ENCODE measurements around the gene GKN2. TPM values are rescaled to one million over a fixed set of nuclear protein-coding genes. Genes with fewer than 3 reads are reported as not detected.

Gene GKN2
- total and polyA plus RNA-seq, 3 experiments from 2014 or later, result not detected

- Mint-ChIP-seq H3K27me3 (peaks cover 16 to 38% of the 10 kb centered on the region in 2 donors), H3K36me3 (no peaks in the 10 kb centered on the region), H3K4me3 (no peak overlapping the region), H3K27ac (no peak overlapping the region), H3K4me1 (no peaks in the 10 kb centered on the region), H3K9me3 (peaks cover 0 to 3% (median 0%) of the 10 kb centered on the region in 5 donors)
- H3K9me3 ChIP-seq (ENCODE audit: low read length), result no peaks in the 10 kb centered on the region
- no peak overlapping the region for H3K27ac ChIP-seq (ENCODE audit: low read depth, low read length)
- ChIA-PET POLR2A (no interaction called here), CTCF (no interaction called here)
- no peak for DNase-seq
- no peaks in the 10 kb centered on the region for H3K4me1 ChIP-seq (ENCODE audit: insufficient read depth, low read length)
- no peaks in the 10 kb centered on the region for H3K36me3 ChIP-seq (ENCODE audit: insufficient read depth, low read length)
- H3K4me3 ChIP-seq (ENCODE audit: low read length), result no peak overlapping the region
- peaks cover 5% of the 10 kb centered on the region for H3K27me3 ChIP-seq (ENCODE audit: insufficient read depth, low read length, poor library complexity, severe bottlenecking)
These were observed 794 bp downstream of the GKN2 start for GRCh38 chr2:68951899-68952298.

GRCh38 chr2:68948710-68949109, 4.0 kb downstream of the GKN2 start:
- no peaks in the 10 kb centered on the region for H3K4me1 ChIP-seq (ENCODE audit: insufficient read depth, low read length)
- Mint-ChIP-seq H3K4me3 (no peak overlapping the region), H3K36me3 (no peaks in the 10 kb centered on the region), H3K9me3 (peaks cover 0 to 5% (median 0%) of the 10 kb centered on the region in 5 donors), H3K4me1 (peaks cover 0 to under 1% (median 0%) of the 10 kb centered on the region in 3 donors), H3K27ac (no peak overlapping the region), H3K27me3 (peaks cover 17 to 42% of the 10 kb centered on the region in 2 donors)
- POLR2A ChIA-PET, result no interaction called here
- H3K9me3 ChIP-seq (ENCODE audit: low read length), result no peaks in the 10 kb centered on the region
- no peak overlapping the region for H3K4me3 ChIP-seq (ENCODE audit: low read length)
- H3K36me3 ChIP-seq (ENCODE audit: insufficient read depth, low read length), result no peaks in the 10 kb centered on the region
- no peak for DNase-seq
- peaks cover 5% of the 10 kb centered on the region for H3K27me3 ChIP-seq (ENCODE audit: insufficient read depth, low read length, poor library complexity, severe bottlenecking)
- CTCF ChIA-PET, result interaction anchor here (1.4 kb wide), 1 partner anchor 11 kb away, joined by 3 read pairs; no protein-coding TSS in a partner anchor
- no peak overlapping the region for H3K27ac ChIP-seq (ENCODE audit: low read depth, low read length)

DNA sequence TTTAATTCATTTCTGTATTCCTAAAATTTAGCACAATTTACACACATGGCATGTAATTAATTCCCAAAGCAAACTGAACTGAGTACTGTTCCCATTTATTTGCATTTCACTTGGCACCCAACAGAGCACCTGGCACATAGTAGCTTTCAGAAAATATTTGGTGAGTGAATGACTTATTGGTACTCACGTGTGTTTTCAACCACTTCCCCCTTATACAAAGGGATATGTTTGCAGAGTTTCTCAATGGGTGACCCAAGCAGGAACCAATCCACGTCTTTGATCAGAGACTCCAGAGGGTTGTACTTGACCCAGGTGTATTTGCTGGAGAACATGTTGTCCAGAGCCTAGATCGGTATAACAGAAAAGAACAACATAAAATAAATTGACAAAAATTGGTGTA, 6.6 kb downstream of the GKN2 start:
- H3K4me3 ChIP-seq (ENCODE audit: low read length), result no peak overlapping the region
- no peak overlapping the region for H3K27ac Mint-ChIP-seq
- peaks cover 12% of the 10 kb centered on the region for H3K27me3 ChIP-seq (ENCODE audit: insufficient read depth, low read length, poor library complexity, severe bottlenecking)
- no peak overlapping the region for H3K27ac ChIP-seq (ENCODE audit: low read depth, low read length)
- no peaks in the 10 kb centered on the region for H3K4me1 ChIP-seq (ENCODE audit: insufficient read depth, low read length)
- H3K9me3 Mint-ChIP-seq, result peaks cover 0 to 5% (median 0%) of the 10 kb centered on the region in 5 donors
- H3K27me3 Mint-ChIP-seq, result peaks cover 28 to 62% of the 10 kb centered on the region in 2 donors
- H3K4me3 Mint-ChIP-seq, result no peak overlapping the region
- CTCF ChIA-PET, result interaction anchor here (1.5 to 1.8 kb wide), 2 partner anchors 20 to 237 kb away, joined by 4 read pairs; no protein-coding TSS in a partner anchor
- no peaks in the 10 kb centered on the region for H3K36me3 Mint-ChIP-seq
- POLR2A ChIA-PET, result no interaction called here
- H3K4me1 Mint-ChIP-seq, result peaks cover 0 to 4% (median 4%) of the 10 kb centered on the region in 3 donors
- H3K9me3 ChIP-seq (ENCODE audit: low read length), result no peaks in the 10 kb centered on the region
- no peak for DNase-seq
- H3K36me3 ChIP-seq (ENCODE audit: insufficient read depth, low read length), result no peaks in the 10 kb centered on the region

GRCh38 chr2:68943581-68944568, 8.8 kb downstream of the GKN2 start:
- Mint-ChIP-seq H3K4me1 (peaks cover 0 to 4% (median 4%) of the 10 kb centered on the region in 3 donors), H3K27ac (peak overlapping the region in 1 of 8 donors; percentile 33), H3K27me3 (peaks cover 33 to 61% of the 10 kb centered on the region in 2 donors), H3K9me3 (peaks cover 0 to 5% (median 0%) of the 10 kb centered on the region in 5 donors), H3K36me3 (peaks cover 0 to under 1% (median 0%) of the 10 kb centered on the region in 3 donors), H3K4me3 (no peak overlapping the region)
- no peaks in the 10 kb centered on the region for H3K4me1 ChIP-seq (ENCODE audit: insufficient read depth, low read length)
- ChIA-PET POLR2A (no interaction called here), CTCF (interaction anchor here (0.8 to 2.2 kb wide), 14 partner anchors 9 to 380 kb away, joined by 3 to 21 read pairs (median 3); partner anchors contain the start of gene GKN2)
- H3K9me3 ChIP-seq (ENCODE audit: low read length), result no peaks in the 10 kb centered on the region
- no peak overlapping the region for H3K27ac ChIP-seq (ENCODE audit: low read depth, low read length)
- peak; percentile 24 to 59 (median 37) for DNase-seq
- no peaks in the 10 kb centered on the region for H3K36me3 ChIP-seq (ENCODE audit: insufficient read depth, low read length)
- H3K4me3 ChIP-seq (ENCODE audit: low read length), result no peak overlapping the region
- peaks cover 12% of the 10 kb centered on the region for H3K27me3 ChIP-seq (ENCODE audit: insufficient read depth, low read length, poor library complexity, severe bottlenecking)

GRCh38 chr2:68942827-68943226, 9.9 kb downstream of the GKN2 start:
- DNase-seq, result no peak
- H3K4me3 Mint-ChIP-seq, result no peak overlapping the region
- ChIA-PET POLR2A (no interaction called here), CTCF (interaction anchor here (0.8 to 2.2 kb wide), 12 partner anchors 9 to 379 kb away, joined by 3 to 21 read pairs (median 3); partner anchors contain the start of gene GKN2)
- peaks cover 28 to 57% of the 10 kb centered on the region in 2 donors for H3K27me3 Mint-ChIP-seq
- no peaks in the 10 kb centered on the region for H3K9me3 ChIP-seq (ENCODE audit: low read length)
- H3K27me3 ChIP-seq (ENCODE audit: insufficient read depth, low read length, poor library complexity, severe bottlenecking), result peaks cover 7% of the 10 kb centered on the region
- H3K27ac ChIP-seq (ENCODE audit: low read depth, low read length), result no peak overlapping the region
- peaks cover 0 to 2% (median 0%) of the 10 kb centered on the region in 3 donors for H3K36me3 Mint-ChIP-seq
- H3K36me3 ChIP-seq (ENCODE audit: insufficient read depth, low read length), result no peaks in the 10 kb centered on the region
- H3K4me3 ChIP-seq (ENCODE audit: low read length), result no peak overlapping the region
- peaks cover 0 to 5% (median 0%) of the 10 kb centered on the region in 5 donors for H3K9me3 Mint-ChIP-seq
- peaks cover 0 to 4% (median 4%) of the 10 kb centered on the region in 3 donors for H3K4me1 Mint-ChIP-seq
- H3K27ac Mint-ChIP-seq, result no peak overlapping the region
- no peaks in the 10 kb centered on the region for H3K4me1 ChIP-seq (ENCODE audit: insufficient read depth, low read length)

- H3K9me3 Mint-ChIP-seq, result peaks cover 0 to 5% (median 0%) of the 10 kb centered on the region in 5 donors
- H3K4me1 ChIP-seq (ENCODE audit: insufficient read depth, low read length), result no peaks in the 10 kb centered on the region
- H3K36me3 Mint-ChIP-seq, result peaks cover 0 to 2% (median 0%) of the 10 kb centered on the region in 3 donors
- H3K27ac Mint-ChIP-seq, result no peak overlapping the region
- no peaks in the 10 kb centered on the region for H3K36me3 ChIP-seq (ENCODE audit: insufficient read depth, low read length)
- POLR2A ChIA-PET, result no interaction called here
- H3K27me3 ChIP-seq (ENCODE audit: insufficient read depth, low read length, poor library complexity, severe bottlenecking), result peaks cover 7% of the 10 kb centered on the region
- CTCF ChIA-PET, result no interaction called here
- H3K4me1 Mint-ChIP-seq, result peaks cover 0 to 4% (median 4%) of the 10 kb centered on the region in 3 donors
- no peaks in the 10 kb centered on the region for H3K9me3 ChIP-seq (ENCODE audit: low read length)
- H3K4me3 ChIP-seq (ENCODE audit: low read length), result no peak overlapping the region
- no peak overlapping the region for H3K27ac ChIP-seq (ENCODE audit: low read depth, low read length)
- no peak for DNase-seq
- no peak overlapping the region for H3K4me3 Mint-ChIP-seq
- H3K27me3 Mint-ChIP-seq, result peaks cover 29 to 47% of the 10 kb centered on the region in 2 donors
These were observed 12.3 kb downstream of the GKN2 start for GRCh38 chr2:68940369-68940768.

DNA sequence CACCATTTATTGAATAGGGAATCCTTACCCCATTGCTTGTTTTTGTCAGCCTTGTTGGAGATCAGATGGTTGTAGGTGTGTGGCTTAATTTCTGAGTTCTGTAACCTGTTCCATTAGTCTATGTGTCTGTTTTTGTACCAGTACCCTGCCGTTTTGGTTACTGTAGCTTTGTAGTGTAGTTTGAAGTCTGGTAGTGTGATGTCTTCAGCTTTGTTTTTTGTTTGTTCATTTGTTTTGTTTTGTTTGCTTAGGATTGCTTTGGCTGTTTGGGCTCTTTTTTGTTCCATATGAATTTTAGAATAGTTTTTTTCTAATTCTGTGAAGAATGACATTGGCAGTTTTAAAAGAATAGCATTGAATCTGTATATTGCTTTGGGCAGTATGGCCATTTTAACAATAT, 12.7 kb downstream of the GKN2 start:
- H3K27ac Mint-ChIP-seq, result no peak overlapping the region
- H3K27me3 Mint-ChIP-seq, result peaks cover 30 to 47% of the 10 kb centered on the region in 2 donors
- no peak for DNase-seq
- no peak overlapping the region for H3K4me3 ChIP-seq (ENCODE audit: low read length)
- no peak overlapping the region for H3K4me3 Mint-ChIP-seq
- H3K9me3 ChIP-seq (ENCODE audit: low read length), result no peaks in the 10 kb centered on the region
- no peak overlapping the region for H3K27ac ChIP-seq (ENCODE audit: low read depth, low read length)
- peaks cover 0 to 2% (median 0%) of the 10 kb centered on the region in 3 donors for H3K36me3 Mint-ChIP-seq
- CTCF ChIA-PET, result no interaction called here
- no peaks in the 10 kb centered on the region for H3K4me1 ChIP-seq (ENCODE audit: insufficient read depth, low read length)
- H3K36me3 ChIP-seq (ENCODE audit: insufficient read depth, low read length), result no peaks in the 10 kb centered on the region
- H3K9me3 Mint-ChIP-seq, result peaks cover 0 to 2% (median 0%) of the 10 kb centered on the region in 5 donors
- H3K27me3 ChIP-seq (ENCODE audit: insufficient read depth, low read length, poor library complexity, severe bottlenecking), result peaks cover 7% of the 10 kb centered on the region
- H3K4me1 Mint-ChIP-seq, result peaks cover 0 to 4% (median 4%) of the 10 kb centered on the region in 3 donors
- POLR2A ChIA-PET, result no interaction called here

DNA sequence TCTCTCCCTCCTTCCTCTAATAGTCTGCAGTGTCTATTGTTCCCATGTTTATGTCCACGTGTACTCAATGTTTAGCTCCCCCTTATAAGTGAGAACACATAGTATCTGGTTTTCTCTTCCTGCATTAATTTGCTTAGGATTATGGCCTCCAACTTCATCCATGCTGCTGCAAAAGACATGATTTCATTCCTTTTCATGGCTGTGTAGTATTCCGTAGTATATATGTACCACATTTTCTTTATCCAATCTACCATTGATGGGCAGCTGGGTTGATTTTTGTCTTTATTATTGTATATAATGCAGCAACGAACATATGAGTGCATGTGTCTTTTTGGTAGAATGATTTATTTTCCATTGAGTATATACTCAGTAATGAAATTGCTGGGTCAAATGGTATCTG, 13.8 kb downstream of the GKN2 start:
- CTCF ChIA-PET, result no interaction called here

More for the DNA sequence above, 13.8 kb downstream of the GKN2 start:
- H3K4me1 ChIP-seq (ENCODE audit: insufficient read depth, low read length), result no peaks in the 10 kb centered on the region
- Mint-ChIP-seq H3K27me3 (peaks cover 26 to 42% of the 10 kb centered on the region in 2 donors), H3K36me3 (peaks cover 0 to 2% (median 0%) of the 10 kb centered on the region in 3 donors), H3K4me3 (no peak overlapping the region), H3K4me1 (peaks cover 0 to 4% (median 4%) of the 10 kb centered on the region in 3 donors), H3K9me3 (no peaks in the 10 kb centered on the region), H3K27ac (no peak overlapping the region)
- H3K36me3 ChIP-seq (ENCODE audit: insufficient read depth, low read length), result no peaks in the 10 kb centered on the region
- H3K4me3 ChIP-seq (ENCODE audit: low read length), result no peak overlapping the region
- no peak overlapping the region for H3K27ac ChIP-seq (ENCODE audit: low read depth, low read length)
- POLR2A ChIA-PET, result no interaction called here
- H3K9me3 ChIP-seq (ENCODE audit: low read length), result no peaks in the 10 kb centered on the region
- no peak for DNase-seq
- H3K27me3 ChIP-seq (ENCODE audit: insufficient read depth, low read length, poor library complexity, severe bottlenecking), result peaks cover 7% of the 10 kb centered on the region

All from CD8-positive, alpha-beta memory T cell (primary cell).